HG03432 (cell line): Measurements from ENCODE around the gene ZIC2.
A peak's percentile ranks its signal among the peaks of the same experiment; 100 is the strongest.

ENCODE experiments used
- ATAC-seq: cut with Tn5 transposase; IDR thresholded peaks from one replicate; pipeline ENCODE4 v1.9.1; 2021; ENCODE audit warnings: mild to moderate bottlenecking, moderate library complexity; ENCODE audit not compliant: unreplicated experiment

The ZIC2 gene

GRCh38 chr13:99973808-99974185 is 7.8 kb upstream of the ZIC2 start:
- no peak for ATAC-seq

DNA sequence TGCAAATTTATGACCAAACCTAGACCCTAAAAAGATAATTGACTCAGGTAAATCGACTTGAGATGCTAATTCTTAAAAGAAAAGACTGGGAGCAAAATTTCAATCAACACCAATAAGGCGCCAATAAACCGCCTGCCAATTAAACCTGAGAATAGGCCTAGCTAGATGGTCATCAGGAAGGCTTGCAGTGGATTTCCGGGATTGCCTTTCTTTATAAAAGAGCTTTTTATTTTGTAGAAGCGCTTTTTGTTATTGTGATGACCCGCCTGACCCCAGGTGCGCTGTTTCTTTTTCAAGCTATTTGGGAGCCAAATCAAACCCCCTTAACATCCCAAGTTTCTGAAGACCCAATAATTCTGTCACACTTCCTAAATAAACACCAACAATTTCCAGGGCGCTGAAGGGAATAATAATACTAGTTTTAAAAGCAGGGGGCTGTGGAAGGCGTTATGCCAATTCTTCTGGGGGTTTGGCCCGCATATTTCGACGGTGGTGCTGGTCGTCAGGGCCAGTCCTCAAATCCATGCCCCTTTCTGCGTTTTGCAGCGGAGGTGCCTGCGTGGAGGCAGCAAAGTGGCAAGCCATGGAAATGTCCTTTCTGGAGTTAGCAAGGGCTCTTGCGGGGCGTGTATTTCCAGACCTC is 7.2 kb upstream of the ZIC2 start:
- no peak for ATAC-seq

GRCh38 chr13:99974939-99975561 is 6.5 kb upstream of the ZIC2 start:
- no peak for ATAC-seq

DNA sequence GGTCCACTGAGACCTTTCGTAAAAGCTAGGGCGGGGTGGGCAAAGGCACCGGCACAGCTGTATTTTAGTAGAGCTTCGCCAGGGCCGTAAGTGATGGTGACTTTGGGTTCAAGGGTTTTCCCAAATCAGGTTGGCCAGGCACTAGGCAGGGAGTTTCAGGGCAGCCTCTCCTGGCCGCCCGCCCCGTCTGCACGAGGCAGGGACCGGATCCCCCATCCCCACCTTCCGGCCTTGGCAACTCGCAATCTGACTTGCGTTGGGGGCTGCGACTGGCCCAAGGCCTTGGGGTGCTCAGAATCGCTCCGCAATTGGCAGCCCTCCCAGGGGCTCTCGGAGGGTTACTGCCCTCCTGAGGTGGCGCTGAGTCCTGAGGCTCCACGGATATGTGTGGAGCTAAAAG is 6.0 kb upstream of the ZIC2 start:
- ATAC-seq, result no peak

DNA sequence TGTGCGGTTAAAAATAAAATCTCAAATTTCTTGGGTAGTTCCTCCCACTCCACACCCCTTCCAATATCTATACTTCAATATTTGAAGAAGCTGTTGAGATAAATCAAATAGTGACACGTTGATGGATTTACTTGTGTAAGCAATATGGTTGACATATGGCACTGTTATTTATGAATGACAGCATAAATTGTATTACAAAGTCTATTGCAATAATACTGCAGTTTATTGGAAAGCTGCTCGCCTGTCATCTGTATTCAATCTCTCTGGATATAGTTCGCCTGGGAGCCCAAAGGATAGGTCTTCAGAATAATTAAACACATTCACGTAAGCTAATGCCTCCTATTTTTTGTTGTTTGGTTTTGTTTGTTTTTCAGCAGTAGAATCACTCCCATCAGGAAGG is 5.0 kb upstream of the ZIC2 start:
- ATAC-seq, result no peak

- ATAC-seq, result no peak
These were observed 4.2 kb upstream of the ZIC2 start for GRCh38 chr13:99977334-99977911.

DNA sequence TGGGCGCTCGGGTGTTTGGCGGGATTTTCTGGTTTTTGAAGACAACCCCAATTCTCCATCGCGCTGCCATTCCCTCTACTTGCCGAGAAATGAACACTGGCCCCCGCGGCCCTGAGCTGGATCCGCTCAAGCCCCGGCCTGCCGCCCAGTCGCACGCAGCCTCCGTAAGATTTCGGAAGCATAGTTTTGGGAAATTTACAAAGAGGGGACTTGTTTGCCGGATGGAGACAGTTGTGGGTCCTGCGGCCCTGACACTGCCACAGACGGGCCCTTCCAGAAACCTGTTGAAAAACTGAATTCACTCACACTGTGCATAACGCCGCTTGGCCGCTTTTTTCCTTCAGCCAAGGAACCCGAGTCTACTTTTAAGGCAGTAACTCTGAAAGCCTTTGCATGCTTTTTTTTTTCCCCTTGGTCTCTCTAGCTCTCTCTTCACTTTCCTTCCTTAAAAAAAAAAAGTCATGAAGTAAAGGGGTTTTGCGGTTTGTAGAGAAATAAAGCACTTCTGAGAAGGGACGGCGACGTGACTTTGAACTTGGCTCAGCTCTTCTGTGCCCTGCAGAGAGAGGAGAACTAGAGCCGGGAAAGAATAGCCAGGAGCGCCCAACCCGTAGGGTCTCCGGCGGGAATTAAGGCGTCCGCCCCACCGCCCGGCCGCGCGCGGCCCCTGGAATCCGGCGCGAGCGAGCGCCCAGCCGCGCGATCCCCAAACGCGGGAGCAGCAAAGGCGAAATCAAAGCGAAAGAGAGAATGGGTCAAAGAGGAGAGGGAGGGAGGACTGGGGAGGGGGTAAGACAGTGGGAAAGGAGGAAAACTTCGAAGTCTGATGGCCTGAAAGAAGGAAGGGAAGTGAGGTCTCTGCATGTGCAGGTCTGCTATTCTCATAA is 3.4 kb upstream of the ZIC2 start:
- no peak for ATAC-seq

- ATAC-seq, result no peak
These were observed 2.7 kb upstream of the ZIC2 start for GRCh38 chr13:99978799-99979452.

- no peak for ATAC-seq
These were observed 2.0 kb upstream of the ZIC2 start for GRCh38 chr13:99979453-99980200.

GRCh38 chr13:99980201-99980823 is 1.3 kb upstream of the ZIC2 start:
- ATAC-seq, result peak; percentile 64

DNA sequence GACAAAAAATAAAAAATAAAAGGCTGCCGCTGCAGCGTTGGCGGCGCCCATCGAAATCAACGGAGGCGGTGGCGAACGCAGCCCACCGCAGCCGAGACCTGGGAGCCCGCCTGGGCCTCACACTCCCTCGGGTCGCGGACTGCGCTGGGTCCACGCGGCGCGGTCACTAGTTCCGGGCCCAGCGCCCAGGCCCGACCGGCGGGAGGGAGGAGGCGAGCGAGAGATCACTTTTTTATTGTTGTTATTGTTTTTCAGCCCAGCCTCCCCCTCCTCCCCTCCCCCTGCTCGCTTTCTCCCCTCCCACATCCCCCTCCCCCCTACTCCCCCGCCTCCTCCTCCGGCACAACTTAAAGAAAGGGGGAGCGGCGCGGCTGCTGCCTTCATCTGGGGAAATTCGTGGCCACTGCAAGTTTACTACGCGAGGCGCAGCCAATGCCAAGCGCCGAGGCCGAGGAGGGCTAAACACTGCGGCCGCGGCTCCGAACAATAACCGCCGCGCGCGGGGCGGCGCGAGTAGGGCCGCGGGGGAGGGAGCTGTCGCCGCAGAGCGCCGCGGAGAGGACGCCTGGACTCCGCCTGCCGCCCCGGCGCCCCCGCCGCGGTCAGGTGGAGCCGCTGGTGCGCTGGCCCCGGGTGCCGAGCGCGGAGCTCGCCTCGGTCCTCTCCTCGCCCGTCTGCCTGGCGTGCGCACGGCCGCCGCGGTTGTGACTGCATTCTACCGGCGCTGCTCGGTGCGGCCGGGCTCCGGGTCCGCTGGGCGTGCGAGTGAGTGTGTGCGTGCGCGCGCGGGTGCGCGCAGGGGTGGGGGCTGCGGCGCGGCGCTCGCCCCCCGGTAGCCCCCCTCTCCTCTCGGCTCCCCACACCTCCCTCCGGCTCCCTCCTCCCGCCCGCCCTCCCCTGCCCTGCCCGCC is 505 bp upstream of the ZIC2 start:
- peak; percentile 29 for ATAC-seq

DNA sequence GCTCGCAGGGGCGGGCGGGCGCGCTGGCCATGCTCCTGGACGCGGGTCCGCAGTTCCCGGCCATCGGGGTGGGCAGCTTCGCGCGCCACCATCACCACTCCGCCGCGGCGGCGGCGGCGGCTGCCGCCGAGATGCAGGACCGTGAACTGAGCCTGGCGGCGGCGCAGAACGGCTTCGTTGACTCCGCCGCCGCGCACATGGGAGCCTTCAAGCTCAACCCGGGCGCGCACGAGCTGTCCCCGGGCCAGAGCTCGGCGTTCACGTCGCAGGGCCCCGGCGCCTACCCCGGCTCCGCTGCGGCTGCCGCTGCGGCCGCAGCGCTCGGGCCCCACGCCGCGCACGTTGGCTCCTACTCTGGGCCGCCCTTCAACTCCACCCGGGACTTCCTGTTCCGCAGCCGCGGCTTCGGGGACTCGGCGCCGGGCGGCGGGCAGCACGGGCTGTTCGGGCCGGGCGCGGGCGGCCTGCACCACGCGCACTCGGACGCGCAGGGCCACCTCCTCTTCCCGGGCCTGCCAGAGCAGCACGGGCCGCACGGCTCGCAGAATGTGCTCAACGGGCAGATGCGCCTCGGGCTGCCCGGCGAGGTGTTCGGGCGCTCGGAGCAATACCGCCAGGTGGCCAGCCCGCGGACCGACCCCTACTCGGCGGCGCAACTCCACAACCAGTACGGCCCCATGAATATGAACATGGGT is 599 bp downstream of the ZIC2 start:
- ATAC-seq, result no peak

DNA sequence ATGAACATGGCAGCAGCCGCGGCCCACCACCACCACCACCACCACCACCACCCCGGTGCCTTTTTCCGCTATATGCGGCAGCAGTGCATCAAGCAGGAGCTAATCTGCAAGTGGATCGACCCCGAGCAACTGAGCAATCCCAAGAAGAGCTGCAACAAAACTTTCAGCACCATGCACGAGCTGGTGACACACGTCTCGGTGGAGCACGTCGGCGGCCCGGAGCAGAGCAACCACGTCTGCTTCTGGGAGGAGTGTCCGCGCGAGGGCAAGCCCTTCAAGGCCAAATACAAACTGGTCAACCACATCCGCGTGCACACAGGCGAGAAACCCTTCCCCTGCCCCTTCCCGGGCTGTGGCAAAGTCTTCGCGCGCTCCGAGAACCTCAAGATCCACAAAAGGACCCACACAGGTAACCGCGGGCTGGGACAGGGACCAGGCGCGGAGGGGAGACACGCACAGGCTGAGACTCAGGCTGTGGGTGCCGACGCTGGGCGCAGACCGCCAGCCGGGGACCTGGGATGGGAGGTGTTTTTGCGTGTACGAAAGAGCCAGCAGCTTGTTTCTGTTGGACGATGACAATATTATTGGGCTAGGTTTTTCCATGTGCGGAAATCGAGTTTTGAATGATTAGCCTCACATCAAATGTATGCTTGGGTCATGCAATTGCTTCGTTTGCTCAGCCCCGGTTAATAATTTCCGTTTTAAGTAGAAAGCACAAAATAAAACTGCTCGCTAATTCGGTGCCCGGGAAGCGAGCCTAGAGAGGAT is 1.3 kb downstream of the ZIC2 start:
- no peak for ATAC-seq

DNA sequence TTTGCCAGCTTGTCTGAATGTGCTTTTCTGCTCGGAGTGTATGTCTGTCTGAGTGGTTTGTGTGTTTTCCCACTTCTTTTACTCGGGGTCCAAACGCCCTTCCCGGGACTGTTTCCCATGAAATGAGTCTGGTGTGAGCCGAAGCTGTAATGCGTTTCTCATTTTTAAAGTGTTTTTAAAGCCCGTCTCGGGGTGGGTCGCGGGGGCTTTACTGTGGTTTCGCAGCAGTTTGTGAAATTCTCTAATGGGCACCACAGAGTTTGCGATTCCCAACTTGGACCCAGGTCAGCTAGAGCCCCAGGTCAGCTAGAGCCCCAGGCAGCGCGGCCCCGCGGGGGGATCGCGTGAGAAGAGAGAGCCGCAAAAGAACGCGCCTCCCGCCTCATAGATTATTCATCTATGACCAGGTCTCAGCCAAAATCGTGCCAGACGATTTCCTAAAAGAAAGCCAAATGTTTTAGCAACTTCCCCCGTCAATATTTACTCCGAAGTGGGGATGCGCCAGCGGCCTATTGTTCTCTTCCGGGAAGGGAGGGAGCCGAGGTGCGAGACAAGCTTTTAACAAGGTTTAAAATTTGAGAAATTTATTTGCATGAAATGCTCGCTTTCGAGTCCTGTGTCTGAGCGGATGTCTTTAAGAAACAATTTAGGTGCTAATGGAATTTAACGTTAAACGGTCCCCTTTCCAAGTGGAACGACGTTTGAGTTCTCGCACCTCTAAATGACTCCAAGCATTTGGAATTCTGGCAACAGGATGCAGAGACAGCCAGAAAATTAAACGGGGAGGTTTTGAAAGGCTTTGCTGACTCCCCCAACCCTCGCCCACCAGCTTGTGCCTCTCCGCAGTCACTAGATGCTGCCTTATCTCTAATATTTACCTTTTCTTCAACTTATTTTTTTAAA is 2.2 kb downstream of the ZIC2 start:
- ATAC-seq, result no peak

GRCh38 chr13:99984461-99985240 is 3.1 kb downstream of the ZIC2 start:
- ATAC-seq, result no peak
